Right ventricle myocardium inferior (tissue), 1 donor: ENCODE results near the gene TUBA8. TPM values are rescaled to one million over a fixed set of nuclear protein-coding genes. Genes with fewer than 3 reads are reported as not detected.
"Not testable (repeated sequence)": the region's sequence is repeated elsewhere in the genome, so short reads cannot be mapped to it uniquely, and the experiment has no call there.

Experiments used
- ATAC-seq: fragments of 200-7000 bp; cut with Tn5 transposase; one replicate; pipeline ENCODE4 v1.9.1; 2020; ENCODE audit warnings: mild to moderate bottlenecking, moderate library complexity
- DNase-seq: peaks from one replicate; pipeline ENCODE4 v3.0.0; 2021; ENCODE audit errors: missing footprints
- intact Hi-C: fragments of 100-400 bp; cut with DNase I; formaldehyde crosslinking; loops from one replicate; pipeline ENCODE4 v1.11.0; 2022
- total RNA-seq: library from RNA; stranded (reverse); fragmentation: NEBNext Ultra II Directional; extraction: Animal tissue kit (Norgen Biotek cat#: 25700); gene quantifications from one replicate; pipeline ENCODE4 v1.2.1, GENCODE V29; 2021
- donor health status: DM: no; HTN: yes; CAD: no; lungs with severe emphysema.

The TUBA8 gene
- total RNA-seq, 1 donor from 2014 or later, result 243 TPM

DNA sequence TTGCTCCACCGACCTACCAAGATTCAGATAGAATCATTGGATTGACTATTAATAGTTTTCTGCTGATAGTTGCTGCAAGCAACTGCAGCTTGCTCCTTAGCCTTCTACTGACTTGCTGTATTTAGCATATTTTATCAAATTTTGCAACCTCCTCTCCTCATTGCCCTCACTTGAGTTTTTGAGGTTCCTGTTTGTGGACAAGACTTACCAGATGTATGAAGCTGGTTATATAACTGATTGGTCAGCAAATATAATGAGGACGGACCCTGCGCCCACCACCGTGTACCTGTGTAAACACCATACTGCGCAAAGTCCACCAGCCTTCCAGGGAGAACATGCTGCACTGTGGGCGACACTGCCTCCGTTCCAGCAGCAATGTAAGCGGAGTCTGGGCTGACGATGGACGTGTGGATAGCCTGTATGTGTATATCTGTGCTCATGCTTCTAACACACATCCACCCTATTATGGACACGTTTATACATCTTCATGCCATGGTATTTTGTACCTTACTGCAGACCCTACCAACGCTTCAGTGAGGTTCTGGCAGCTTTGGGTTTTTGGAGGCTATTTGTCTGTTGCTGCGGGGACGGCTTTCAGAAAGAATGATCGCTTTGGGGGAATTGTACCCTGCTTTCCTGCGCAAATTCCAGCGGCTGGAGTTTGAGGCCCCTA lies 37.8 kb downstream of the TUBA8 start:
- no peak for DNase-seq
- no peak for ATAC-seq
- intact Hi-C loops, result no loop called here

DNA sequence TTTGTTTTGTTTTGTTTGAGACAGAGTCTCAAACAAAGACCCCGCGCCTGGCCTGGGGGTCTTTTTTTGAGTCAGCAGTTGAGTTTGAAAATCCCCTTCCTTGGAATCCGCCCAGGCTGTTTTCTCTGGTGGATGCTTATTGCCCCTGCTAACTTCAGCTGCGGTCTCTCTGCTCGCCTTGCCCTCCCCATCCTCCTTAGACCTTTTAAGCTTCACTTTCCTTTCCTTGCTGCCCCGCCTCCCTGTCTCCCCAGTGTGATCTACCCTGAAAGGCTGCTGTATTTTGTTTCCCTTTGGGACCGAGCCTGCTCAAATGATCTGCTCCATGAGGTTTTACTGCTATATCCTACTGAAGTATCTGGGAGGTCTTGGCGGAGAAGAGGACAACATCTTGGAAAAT lies 41.9 kb downstream of the TUBA8 start:
- ATAC-seq (no peak), DNase-seq (no peak)
- intact Hi-C loops, result no loop called here

DNA sequence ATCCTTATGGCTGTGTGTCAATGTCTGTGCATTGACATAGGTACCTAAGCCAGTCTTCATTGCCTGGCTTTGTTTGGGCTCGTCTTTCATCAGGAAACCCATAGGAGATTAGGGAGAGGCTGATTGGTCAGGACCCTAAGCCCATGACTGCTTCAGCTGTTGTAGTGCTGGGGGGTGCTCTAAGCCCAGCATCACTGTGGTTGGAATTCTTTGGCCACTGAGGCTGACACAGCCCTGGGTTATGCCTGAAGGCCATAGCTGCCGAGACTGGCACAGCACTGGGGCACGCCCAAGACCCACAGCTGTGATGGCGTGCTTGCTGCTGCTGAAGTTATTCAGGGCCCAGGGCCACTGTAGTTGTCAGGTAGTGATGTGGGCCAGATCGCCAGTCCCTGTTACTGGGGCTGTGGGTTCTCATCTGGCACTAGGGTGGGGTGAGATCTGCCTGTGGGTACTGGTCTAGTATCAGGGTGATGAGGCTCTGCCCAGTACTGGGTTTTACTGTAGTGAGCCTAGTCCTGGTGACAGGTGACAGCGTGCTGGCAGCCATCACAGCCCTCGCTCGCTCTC lies 44.3 kb downstream of the TUBA8 start:
- ATAC-seq (no peak), DNase-seq (no peak)
- intact Hi-C loops, result no loop called here

DNA sequence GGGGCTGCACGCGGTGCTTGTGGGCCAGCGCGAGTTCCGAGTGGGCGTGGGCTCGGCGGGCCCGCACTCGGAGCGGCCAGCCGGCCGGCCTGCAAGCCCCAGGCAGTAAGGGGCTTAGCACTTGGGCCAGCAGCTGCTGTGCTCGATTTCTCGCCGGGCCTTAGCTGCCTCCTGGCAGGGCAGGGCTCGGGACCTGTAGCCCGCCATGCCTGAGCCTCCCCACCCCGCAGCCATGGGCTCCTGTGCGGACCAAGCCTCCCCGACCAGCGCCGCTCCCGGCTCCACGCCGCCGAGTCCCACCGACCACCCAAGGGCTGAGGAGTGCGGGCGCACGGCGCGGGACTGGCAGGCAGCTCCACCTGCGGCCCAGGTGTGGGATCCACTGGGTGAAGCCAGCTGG lies 44.9 kb downstream of the TUBA8 start:
- ATAC-seq, DNase-seq, intact Hi-C loops: not testable (repeated sequence)

DNA sequence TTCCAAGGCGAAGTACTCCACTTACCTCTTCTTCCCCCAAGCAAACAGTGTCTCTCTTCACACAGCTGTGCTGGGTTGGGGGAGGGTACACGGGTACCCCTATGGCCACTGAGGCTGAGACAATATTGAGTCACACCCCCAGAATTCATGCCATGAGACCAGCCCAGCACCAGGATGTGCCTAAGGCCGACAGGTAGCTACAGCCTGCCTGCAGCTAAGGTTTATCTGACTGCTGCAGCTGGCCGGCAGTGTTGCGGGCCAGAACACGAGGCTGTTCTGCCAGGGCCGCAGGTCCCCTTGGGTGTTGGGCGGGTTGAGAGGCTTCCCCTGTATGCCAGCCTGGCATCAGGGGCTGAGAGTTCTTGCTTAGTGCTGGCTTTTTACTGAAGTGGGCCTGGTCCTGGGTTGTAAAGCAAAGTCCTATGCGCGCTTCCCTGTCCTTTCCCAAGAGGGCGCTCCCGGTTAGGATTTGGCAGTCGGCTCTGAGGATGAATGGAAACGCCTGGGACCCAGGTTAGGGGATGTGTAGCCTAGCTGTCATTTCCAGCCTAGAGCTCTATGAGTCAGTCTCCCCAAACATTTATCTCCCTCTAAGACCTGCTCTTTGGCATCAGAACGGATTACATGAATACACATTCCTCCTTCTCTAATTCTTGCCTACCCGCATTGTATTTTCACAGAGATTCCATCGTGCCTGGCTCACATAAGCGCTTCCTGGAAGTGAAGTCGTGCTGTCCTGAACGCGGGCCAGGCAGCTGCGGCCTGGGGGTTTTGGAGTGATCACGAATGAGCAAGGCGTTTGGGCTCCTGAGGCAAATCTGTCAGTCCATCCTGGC lies 46.5 kb downstream of the TUBA8 start:
- ATAC-seq, result peak; percentile 87
- DNase-seq, result no peak

DNA sequence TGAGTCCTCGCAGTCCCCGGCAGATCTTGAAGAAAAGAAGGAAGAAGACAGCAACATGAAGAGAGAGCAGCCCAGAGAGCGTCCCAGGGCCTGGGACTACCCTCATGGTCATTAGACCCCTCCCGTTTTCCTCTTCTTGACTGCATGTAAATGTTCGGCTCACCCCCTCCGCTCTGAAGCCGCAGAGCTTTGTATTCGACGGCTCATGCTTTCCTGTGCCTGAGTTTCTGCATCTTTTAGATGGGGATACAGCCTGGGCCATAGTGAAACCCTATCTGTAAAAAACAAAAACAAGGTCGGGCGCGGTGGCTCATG lies 47.1 kb downstream of the TUBA8 start:
- no peak for ATAC-seq
- no peak for DNase-seq
- intact Hi-C loops, result no loop called here

More for the DNA sequence above, 46.5 kb downstream of the TUBA8 start:
- intact Hi-C loops, result no loop called here

DNA sequence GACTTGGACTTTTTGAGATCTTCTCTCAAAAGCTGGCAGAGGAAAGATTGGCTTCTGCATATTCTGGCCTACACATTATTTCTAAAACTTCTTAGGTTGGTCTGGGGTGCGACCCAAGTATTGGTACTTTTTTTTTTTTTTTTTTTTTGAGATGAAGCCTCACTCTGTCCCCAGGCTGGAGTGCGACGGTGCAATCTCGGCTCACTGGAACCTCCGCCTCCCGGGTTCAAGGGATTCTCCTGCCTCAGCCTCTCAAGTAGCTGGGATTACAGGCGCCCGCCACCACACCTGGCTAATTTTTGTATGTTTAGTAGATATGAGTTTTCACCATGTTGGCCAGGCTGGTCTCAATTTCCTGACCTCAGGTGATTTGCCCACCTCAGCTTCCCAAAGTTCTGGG lies 50.0 kb downstream of the TUBA8 start:
- DNase-seq, intact Hi-C loops, ATAC-seq: not testable (repeated sequence)

DNA sequence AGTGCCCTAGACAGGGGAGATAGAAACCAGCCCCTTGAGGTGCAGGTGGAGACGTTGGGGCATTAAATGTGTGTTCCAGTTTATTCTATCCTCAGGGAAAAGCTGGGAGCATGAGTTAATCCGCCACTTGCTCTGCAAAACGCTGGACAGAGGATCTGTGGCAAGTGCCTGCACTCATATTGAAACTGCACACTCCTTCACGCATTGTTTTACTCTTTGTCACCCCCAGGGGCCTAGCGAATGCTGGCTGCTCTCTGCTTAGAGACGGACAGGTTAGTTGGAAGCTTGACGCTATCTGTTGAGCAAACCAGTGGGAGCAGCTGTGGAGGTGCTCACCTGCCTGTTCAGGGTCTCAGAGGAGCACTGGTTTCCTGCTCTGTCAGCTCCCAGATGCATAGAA lies 53.2 kb downstream of the TUBA8 start:
- DNase-seq, intact Hi-C loops, ATAC-seq: not testable (repeated sequence)

DNA sequence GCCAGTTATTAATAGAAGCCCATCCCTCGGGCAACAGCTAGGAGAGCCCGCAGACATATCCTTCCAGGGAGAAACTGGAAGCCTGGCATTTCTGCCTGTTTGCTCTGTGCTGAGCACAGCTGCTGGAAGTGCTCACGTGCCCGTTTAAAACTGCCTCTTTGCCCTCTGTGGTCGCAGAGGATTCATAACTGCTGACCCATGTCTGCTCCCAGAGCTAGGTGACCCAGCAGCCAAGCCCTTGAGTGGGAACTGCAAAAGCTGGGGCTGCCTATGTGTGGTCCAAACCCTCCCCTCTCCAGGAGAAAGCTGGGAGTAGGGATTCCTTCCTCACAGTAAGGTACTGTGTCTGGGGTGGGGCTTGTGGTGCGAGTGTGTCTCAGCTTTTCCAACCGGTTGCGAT lies 54.0 kb downstream of the TUBA8 start:
- not testable (repeated sequence) for ATAC-seq, DNase-seq

DNA sequence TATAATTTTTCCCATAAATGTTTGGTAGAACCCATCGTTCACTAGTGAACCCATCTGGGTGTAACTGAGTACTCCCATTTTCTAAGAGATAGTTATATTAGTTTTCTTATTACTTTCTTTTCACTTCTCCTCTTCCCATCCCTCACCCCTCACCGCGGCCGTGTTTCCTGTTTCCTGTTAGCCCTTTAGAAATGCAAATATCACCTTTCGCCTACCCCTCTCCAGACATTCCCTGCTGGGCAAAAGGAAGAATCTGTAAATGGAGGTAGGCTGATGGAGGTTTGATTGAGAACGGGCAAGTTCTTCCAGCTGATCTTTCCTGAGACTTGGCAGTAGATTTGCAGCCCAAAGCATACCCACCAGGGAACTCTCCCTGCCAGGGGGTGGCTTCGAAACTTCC lies 54.7 kb downstream of the TUBA8 start:
- DNase-seq, ATAC-seq, intact Hi-C loops: not testable (repeated sequence)

More for the DNA sequence above, 54.0 kb downstream of the TUBA8 start:
- intact Hi-C loops, result not testable (repeated sequence)

DNA sequence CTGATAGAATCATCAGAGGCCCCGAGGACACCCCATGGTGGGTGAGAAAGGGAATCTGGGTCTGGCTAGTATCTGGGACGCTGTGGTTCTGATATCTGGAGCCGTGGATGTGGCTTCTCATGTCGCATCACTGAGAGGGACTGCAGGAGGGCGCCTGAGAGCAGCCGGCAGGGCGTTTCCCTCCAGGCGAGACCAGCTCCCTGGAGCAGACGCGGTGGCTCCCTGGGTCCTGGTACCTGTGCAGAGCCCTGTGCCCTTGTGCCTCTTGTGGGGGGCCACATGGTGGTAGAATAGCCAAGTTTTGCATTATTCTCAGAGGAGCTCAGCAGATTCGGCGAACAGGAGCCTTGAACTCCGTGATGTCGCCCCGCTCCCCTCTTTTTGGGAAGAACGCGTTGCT lies 59.7 kb downstream of the TUBA8 start:
- ATAC-seq, DNase-seq, intact Hi-C loops: not testable (repeated sequence)

DNA sequence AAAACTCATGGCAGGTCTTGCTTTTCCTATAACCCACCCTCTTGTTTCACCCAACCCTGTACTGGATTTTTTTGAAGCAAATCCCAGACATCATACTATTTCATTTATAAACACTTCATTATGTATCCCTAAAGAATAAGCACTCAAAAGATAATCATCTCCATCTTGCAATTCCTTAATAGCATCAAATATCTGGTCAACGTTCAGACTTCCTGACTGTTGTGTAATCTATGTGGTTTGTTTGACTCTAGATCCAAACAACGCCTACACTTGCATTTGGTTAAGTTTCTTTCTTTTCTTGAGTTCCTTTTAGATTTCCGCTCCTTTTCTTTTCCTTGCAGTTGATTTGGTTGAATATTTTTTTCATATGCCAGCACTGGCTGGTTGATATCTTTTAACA lies 61.6 kb downstream of the TUBA8 start:
- intact Hi-C loops, DNase-seq, ATAC-seq: not testable (repeated sequence)

DNA sequence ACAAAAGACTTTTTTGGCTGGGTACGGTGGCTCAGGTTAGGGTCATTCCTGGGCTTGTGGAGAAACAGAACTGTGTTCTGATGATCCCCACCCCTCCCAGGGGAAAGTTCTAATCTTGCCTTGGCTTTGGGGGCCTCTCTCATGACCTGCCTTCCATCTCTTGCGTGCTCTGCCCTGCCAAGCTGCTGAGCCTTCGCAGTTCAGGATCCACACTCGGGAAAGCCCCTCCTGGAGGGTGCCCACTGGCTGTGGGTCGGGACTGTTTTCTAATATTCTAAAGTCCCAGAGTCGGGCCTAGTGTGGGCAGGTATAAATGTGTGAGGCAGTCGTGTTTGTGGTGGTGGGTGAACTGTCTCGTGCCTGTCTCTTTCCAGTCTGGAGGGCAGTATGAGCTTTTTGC lies 62.2 kb downstream of the TUBA8 start:
- intact Hi-C loops, ATAC-seq, DNase-seq: not testable (repeated sequence)

DNA sequence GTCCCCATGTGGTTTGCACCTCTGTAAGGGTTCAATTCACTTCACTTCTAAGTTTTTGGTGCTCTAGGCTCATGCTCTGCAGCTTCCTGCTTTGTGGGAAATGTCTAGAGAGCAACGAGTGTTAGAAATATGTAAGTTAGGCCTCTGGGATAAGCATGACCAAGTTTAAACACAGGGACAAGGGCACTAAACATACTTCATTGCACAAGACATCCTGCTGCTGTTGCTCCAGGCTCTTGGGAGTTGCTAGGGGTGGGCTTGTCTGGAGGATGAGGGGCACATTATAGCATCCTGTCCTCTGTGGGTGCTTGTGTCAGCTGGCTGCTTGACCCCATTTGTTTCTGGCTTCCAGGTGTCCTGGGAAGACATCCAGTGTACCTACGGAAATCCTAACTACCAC lies 62.8 kb downstream of the TUBA8 start:
- intact Hi-C loops, DNase-seq, ATAC-seq: not testable (repeated sequence)

Other genes starting within 250 kb of the TUBA8 start
- gene MICAL3, start 86.2 kb upstream of the TUBA8 start, total RNA-seq, result 85.7 TPM
- 19.4 TPM for gene PEX26, start 32.8 kb upstream of the TUBA8 start, total RNA-seq
- gene USP18, start 39.4 kb downstream of the TUBA8 start, total RNA-seq, result 2.7 TPM